ENCODE results near the gene ANKRD12.

ANKRD12 gene

DNA sequence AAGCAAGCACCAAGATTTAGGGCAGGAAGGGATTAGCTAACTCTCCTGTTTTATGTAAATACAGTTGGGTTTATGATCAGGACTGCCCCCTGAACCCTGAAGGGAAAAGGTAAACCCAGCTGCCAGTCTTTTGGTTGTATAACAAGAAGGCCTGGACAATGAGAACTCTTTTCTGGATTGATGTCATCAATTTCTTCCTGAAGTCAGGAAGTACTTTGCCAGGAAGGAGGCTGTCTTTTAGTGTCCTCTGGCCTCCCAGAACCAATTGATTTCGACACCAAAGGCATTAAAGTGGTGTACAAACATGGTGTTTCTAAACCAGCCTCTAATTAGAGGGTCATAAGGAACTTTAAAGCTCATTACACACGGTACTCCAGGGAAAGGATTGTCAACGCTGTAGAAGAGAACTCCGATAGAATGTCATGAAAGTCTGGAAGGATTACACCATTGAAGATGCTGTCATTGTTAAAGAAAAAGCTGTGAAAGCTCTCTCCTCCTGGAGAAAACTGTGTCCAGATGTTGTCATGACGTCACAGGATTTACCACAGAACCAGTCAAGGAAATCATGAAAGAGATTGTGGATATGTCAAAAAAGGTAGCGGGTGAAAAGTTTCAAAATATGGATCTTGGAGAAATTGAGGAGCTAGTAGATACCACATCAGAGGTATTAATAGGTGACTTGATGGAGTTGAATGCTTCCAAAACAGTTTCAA lies 78.8 kb downstream of the ANKRD12 start:
- no peak for TF ChIP-seq CTCF (conservative IDR thresholded peaks at IDR 0.05)
- no peak overlapping the region for H3K27ac ChIP-seq

DNA sequence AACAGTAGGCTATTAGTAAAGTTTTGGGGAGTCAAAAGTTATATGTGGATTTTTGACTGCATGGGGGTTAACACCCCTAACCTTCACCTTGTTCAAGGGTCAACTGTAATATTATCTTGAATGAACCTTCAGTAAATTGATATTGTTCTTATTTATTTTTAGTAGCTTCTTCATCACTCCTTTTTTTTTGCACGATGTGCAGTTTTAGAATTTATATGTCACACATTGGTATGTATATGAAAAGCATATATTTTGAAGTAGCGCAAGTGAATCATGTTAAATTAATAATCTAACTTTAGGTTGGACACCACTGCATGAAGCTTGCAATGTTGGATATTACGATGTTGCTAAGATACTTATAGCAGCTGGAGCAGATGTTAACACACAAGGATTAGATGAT lies 79.9 kb downstream of the ANKRD12 start:
- no peak overlapping the region for H3K27ac ChIP-seq
- no peak for TF ChIP-seq CTCF (conservative IDR thresholded peaks at IDR 0.05)

GRCh38 chr18:9217743-9218451 lies 81.3 kb downstream of the ANKRD12 start:
- no peak for TF ChIP-seq CTCF (conservative IDR thresholded peaks at IDR 0.05)

DNA sequence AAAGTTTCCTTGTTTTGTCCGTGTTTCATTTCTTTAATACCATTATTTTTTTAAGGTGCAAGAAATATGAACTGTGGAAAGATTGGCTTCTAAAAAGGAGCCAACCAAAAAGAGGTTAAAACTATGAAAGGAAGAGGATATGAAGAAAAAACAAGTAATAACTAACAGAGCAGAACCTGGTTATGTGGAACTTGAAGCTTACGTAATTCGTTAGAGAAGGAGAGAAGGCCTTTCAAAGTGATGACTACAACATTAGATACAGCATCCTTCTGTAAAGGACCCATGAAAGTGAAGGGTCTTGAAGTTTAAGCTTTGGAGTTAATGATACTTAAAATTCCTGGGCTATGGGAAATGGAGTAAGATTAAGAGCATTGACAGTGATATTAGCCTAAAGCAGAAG lies 84.5 kb downstream of the ANKRD12 start:
- peak overlapping the region; percentile 88 for H3K27ac ChIP-seq
- no peak for TF ChIP-seq CTCF (conservative IDR thresholded peaks at IDR 0.05)

More at GRCh38 chr18:9217743-9218451, 81.3 kb downstream of the ANKRD12 start:
- no peak overlapping the region for H3K27ac ChIP-seq

GRCh38 chr18:9221661-9222060 lies 85.1 kb downstream of the ANKRD12 start:
- peak overlapping the region; percentile 88 for H3K27ac ChIP-seq
- TF ChIP-seq CTCF (conservative IDR thresholded peaks at IDR 0.05), result no peak

GRCh38 chr18:9223356-9223755 lies 86.8 kb downstream of the ANKRD12 start:
- H3K27ac ChIP-seq, result peak overlapping the region; percentile 88
- no peak for TF ChIP-seq CTCF (conservative IDR thresholded peaks at IDR 0.05)

DNA sequence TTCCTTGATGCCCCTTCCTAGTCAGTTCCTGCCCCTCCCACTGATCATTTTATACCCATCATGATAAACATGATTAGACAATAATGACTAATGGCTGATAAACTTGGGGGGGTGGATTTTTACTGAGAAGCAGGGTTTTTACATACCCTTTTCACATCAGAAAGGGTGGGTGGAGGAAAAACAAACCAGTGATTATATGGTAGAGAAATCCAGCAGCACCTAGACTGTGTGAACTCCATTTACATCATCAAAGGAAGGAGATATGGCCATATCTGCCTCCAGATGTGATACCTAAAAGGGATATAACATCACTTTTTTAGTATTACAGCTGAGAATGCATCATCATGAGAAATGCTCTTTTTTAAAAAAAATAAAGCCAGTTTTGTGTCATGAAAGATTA lies 89.9 kb downstream of the ANKRD12 start:
- TF ChIP-seq CTCF (conservative IDR thresholded peaks at IDR 0.05), result no peak
- H3K27ac ChIP-seq, result no peak overlapping the region

Data from VCaP (cell line).